GM06990 (cell line): ENCODE data around the gene TCN2.

Experiments used
- DNase-seq: peaks from one replicate; pipeline ENCODE4 v3.0.0-alpha.2; 2011; ENCODE audit not compliant: insufficient read length; ENCODE audit errors: extremely low read depth
- H3K27me3 ChIP-seq: replicated peaks from 2 replicates; pipeline ENCODE4 v1.6.0; 2011; ENCODE audit warnings: low read length; ENCODE audit not compliant: control insufficient read depth, insufficient read depth
- H3K36me3 ChIP-seq: 2 replicates; pipeline ENCODE4 v1.5.1; 2011; ENCODE audit warnings: low read length; ENCODE audit not compliant: control insufficient read depth, insufficient read depth
- H3K4me3 ChIP-seq: replicated peaks from 2 replicates; pipeline ENCODE4 v1.5.1; 2011; ENCODE audit warnings: low read depth, mild to moderate bottlenecking, control low read depth, low read length
- CTCF ChIP-seq: IDR thresholded peaks from 2 replicates; pipeline ENCODE4 v1.5.1; 2011; ENCODE audit warnings: low read length, control low read depth, mild to moderate bottlenecking, inconsistent platforms; ENCODE audit not compliant: insufficient read depth, poor library complexity, severe bottlenecking

TCN2 gene

GRCh38 chr22:30601464-30601863 lies 5.5 kb upstream of the TCN2 start:
- Histone ChIP-seq H3K27me3 (no peaks in the 10 kb centered on the region), H3K36me3 (no peaks in the 10 kb centered on the region), H3K4me3 (no peak overlapping the region)
- no peak for DNase-seq
- TF ChIP-seq CTCF: no peak

GRCh38 chr22:30602049-30602448 lies 4.9 kb upstream of the TCN2 start:
- H3K4me3 ChIP-seq: no peak overlapping the region

GRCh38 chr22:30603801-30604200 lies 3.2 kb upstream of the TCN2 start:
- Histone ChIP-seq H3K27me3 (no peaks in the 10 kb centered on the region), H3K36me3 (no peaks in the 10 kb centered on the region), H3K4me3 (no peak overlapping the region)
- no peak for DNase-seq
- no peak for TF ChIP-seq CTCF

More at GRCh38 chr22:30602049-30602448, 4.9 kb upstream of the TCN2 start:
- TF ChIP-seq CTCF: peak; percentile 44
- Histone ChIP-seq H3K27me3 (no peaks in the 10 kb centered on the region), H3K36me3 (no peaks in the 10 kb centered on the region)
- no peak for DNase-seq

- Histone ChIP-seq H3K4me3 (no peak overlapping the region), H3K36me3 (no peaks in the 10 kb centered on the region), H3K27me3 (no peaks in the 10 kb centered on the region)
- no peak for TF ChIP-seq CTCF
- DNase-seq: no peak
Observed at GRCh38 chr22:30604723-30605122, 2.3 kb upstream of the TCN2 start.

- Histone ChIP-seq H3K36me3 (no peaks in the 10 kb centered on the region), H3K4me3 (no peak overlapping the region), H3K27me3 (no peaks in the 10 kb centered on the region)
- DNase-seq: peak; percentile 36
- peak; percentile 87 for TF ChIP-seq CTCF
Observed at GRCh38 chr22:30605449-30606110, 1.4 kb upstream of the TCN2 start.

- no peaks in the 10 kb centered on the region for H3K36me3 ChIP-seq
- no peaks in the 10 kb centered on the region for H3K27me3 ChIP-seq
- H3K4me3 ChIP-seq: peak overlapping the region; percentile 63
- TF ChIP-seq CTCF: no peak
- no peak for DNase-seq
Observed at GRCh38 chr22:30607300-30607930, 441 bp downstream of the TCN2 start.
